HEK293 (cell line): ENCODE measurements around the gene C19orf12.

Experiments
- CTCF ChIA-PET: fragments of 350-600 bp; formaldehyde crosslinking; extraction: SDS; loops from one replicate; lab custom pipeline; 2021; ENCODE audit warnings: antibody characterized with exemption; lab: Yijun Ruan, JAX
- POLR2A ChIA-PET: fragments of 300-600 bp; formaldehyde crosslinking; extraction: SDS; loops from one replicate; lab custom pipeline; 2020; ENCODE audit warnings: antibody characterized with exemption, inconsistent platforms; lab: Yijun Ruan, JAX
- H3K27ac ChIP-seq: fragments of 200-500 bp; sonication (Bioruptor generic); 2 replicates; pipeline ENCODE4 v1.5.1; 2014; ENCODE audit warnings: low read depth, low read length, control low read depth, inconsistent platforms; ENCODE audit errors: extremely low read depth
- H3K36me3 ChIP-seq, 2 experiments: fragments of 200-500 bp in 1 of 2; sonication (Bioruptor generic) in 1 of 2; 1 replicate in 1 of 2; 2 replicates in 1 of 2; pipeline ENCODE4 v1.5.1; 2014 to 2017; ENCODE audit warnings: inconsistent platforms in 2 of 2, low read length in 2 of 2; ENCODE audit not compliant: control insufficient read depth in 2 of 2, insufficient read depth in 1 of 2
- H3K4me1 ChIP-seq: fragments of 200-500 bp; sonication (Bioruptor generic); 2 replicates; pipeline ENCODE4 v1.5.1; 2014; ENCODE audit warnings: mild to moderate bottlenecking, low read length, inconsistent platforms; ENCODE audit not compliant: control insufficient read depth, insufficient read depth
- H3K4me3 ChIP-seq: 2 replicates; pipeline ENCODE4 v1.5.1; 2011; ENCODE audit warnings: low read depth, mild to moderate bottlenecking, control low read depth, low read length, moderate library complexity
- H3K9me3 ChIP-seq: fragments of 200-500 bp; sonication (Bioruptor generic); 2 replicates; pipeline ENCODE4 v1.5.1; 2014; ENCODE audit warnings: low read depth, low read length, inconsistent platforms; ENCODE audit not compliant: control insufficient read depth, insufficient read depth
- BCL11B ChIP-seq: fragments of 450-650 bp; formaldehyde crosslinking; IDR thresholded peaks from 2 replicates; pipeline ENCODE4 v1.5.1; 2016; ENCODE audit warnings: low read depth, missing biosample characterization, missing genetic modification characterization
- CTCF ChIP-seq: fragments of 450-650 bp; formaldehyde crosslinking; IDR thresholded peaks from 2 replicates; pipeline ENCODE4 v1.5.1; 2016; ENCODE audit warnings: missing biosample characterization, missing genetic modification characterization
- HIC1 ChIP-seq: fragments of 450-650 bp; formaldehyde crosslinking; IDR thresholded peaks from 2 replicates; pipeline ENCODE4 v1.5.1; 2016; ENCODE audit warnings: missing biosample characterization, missing genetic modification characterization
- HOXA7 ChIP-seq: sonication (generic); formaldehyde crosslinking; IDR thresholded peaks from 2 replicates; pipeline ENCODE4 v1.8.1; 2022; ENCODE audit warnings: missing genetic modification reagents, borderline replicate concordance
- HOXC10 ChIP-seq: sonication (generic); formaldehyde crosslinking; IDR thresholded peaks from 2 replicates; pipeline ENCODE4 v1.8.1; 2023; ENCODE audit warnings: mild to moderate bottlenecking, missing genetic modification reagents
- SCRT1 ChIP-seq: fragments of 450-650 bp; formaldehyde crosslinking; IDR thresholded peaks from 2 replicates; pipeline ENCODE4 v1.5.1; 2016; ENCODE audit warnings: missing biosample characterization, missing genetic modification characterization, borderline replicate concordance
- SCRT2 ChIP-seq: fragments of 450-650 bp; formaldehyde crosslinking; IDR thresholded peaks from 2 replicates; pipeline ENCODE4 v1.5.1; 2016; ENCODE audit warnings: missing biosample characterization, missing genetic modification characterization
- TRIM28 ChIP-seq: IDR thresholded peaks from 2 replicates; pipeline ENCODE4 v1.6.1; 2011; ENCODE audit warnings: low read length, control low read depth, borderline replicate concordance
- ZBTB48 ChIP-seq: fragments of 450-650 bp; formaldehyde crosslinking; IDR thresholded peaks from 2 replicates; pipeline ENCODE4 v1.5.1; 2016; ENCODE audit warnings: missing biosample characterization, missing genetic modification characterization
- ZNF121 ChIP-seq: fragments of 450-650 bp; formaldehyde crosslinking; IDR thresholded peaks from 2 replicates; pipeline ENCODE4 v1.5.1; 2016; ENCODE audit warnings: missing biosample characterization, missing genetic modification characterization
- ZNF133 ChIP-seq: fragments of 450-650 bp; formaldehyde crosslinking; IDR thresholded peaks from 2 replicates; pipeline ENCODE4 v1.5.1; 2016; ENCODE audit warnings: missing biosample characterization, missing genetic modification characterization
- ZNF174 ChIP-seq: fragments of 450-650 bp; formaldehyde crosslinking; IDR thresholded peaks from 2 replicates; pipeline ENCODE4 v1.5.0; 2017; ENCODE audit warnings: missing biosample characterization, mild to moderate bottlenecking, missing genetic modification characterization
- ZNF433 ChIP-seq: fragments of 450-650 bp; formaldehyde crosslinking; IDR thresholded peaks from 2 replicates; pipeline ENCODE4 v1.5.1; 2016; ENCODE audit warnings: missing biosample characterization, missing genetic modification characterization, low read depth
- ZSCAN4 ChIP-seq: fragments of 450-650 bp; formaldehyde crosslinking; IDR thresholded peaks from 2 replicates; pipeline ENCODE4 v1.5.1; 2017; ENCODE audit warnings: missing biosample characterization, missing genetic modification characterization
- TF ChIP-seq, protein P1 (sequence below): fragments of 450-650 bp; formaldehyde crosslinking; IDR thresholded peaks from 2 replicates; pipeline ENCODE4 v1.5.1; 2016; ENCODE audit warnings: missing biosample characterization, missing genetic modification characterization
- TF ChIP-seq, protein P2 (sequence below): fragments of 450-650 bp; formaldehyde crosslinking; IDR thresholded peaks from 2 replicates; pipeline ENCODE4 v1.5.1; 2017; ENCODE audit warnings: missing biosample characterization, missing genetic modification characterization

C19orf12 gene

DNA sequence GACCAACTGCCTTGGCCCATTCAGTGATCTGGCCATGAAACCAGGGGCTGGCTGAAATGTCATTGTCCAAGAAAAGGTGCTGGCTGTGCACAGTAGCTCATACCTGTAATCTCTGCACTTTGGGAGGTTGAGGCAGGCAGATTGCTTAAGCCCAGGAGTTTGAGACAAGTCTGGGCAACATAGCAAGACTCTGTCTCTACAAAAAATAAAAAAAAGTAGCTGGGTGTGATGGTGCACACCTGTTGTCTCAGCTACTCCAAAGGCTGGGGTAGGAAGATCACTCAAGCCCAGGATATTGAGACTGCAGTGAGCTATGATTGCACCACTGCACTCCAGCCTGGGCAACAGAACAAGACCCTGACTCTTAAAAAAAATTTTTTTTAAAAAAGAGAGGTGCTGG is 28.6 kb upstream of the C19orf12 start:
- H3K36me3 ChIP-seq = no peaks in the 10 kb centered on the region
- ChIA-PET POLR2A (interaction anchor here (1.9 kb wide), 1 partner anchor 27 kb away, joined by 4 read pairs; no protein-coding TSS in a partner anchor), CTCF (interaction anchor here (0.6 to 8.3 kb wide), 17 partner anchors 13 to 926 kb away, joined by 3 to 62 read pairs (median 3); no protein-coding TSS in a partner anchor)
- no peak overlapping the region for H3K4me3 ChIP-seq
- TF ChIP-seq ZNF121 (tag by site-specific recombination) (peak; percentile 79), SCRT2 (tag by site-specific recombination) (0 out of 2 replicates have a peak, but pooled peaks have one; percentile 29), SCRT1 (peak; percentile 53; the same call in 1 of the 2 replicates), HIC1 (tag by site-specific recombination) (no peak)
- TF ChIP-seq, protein P1, sequence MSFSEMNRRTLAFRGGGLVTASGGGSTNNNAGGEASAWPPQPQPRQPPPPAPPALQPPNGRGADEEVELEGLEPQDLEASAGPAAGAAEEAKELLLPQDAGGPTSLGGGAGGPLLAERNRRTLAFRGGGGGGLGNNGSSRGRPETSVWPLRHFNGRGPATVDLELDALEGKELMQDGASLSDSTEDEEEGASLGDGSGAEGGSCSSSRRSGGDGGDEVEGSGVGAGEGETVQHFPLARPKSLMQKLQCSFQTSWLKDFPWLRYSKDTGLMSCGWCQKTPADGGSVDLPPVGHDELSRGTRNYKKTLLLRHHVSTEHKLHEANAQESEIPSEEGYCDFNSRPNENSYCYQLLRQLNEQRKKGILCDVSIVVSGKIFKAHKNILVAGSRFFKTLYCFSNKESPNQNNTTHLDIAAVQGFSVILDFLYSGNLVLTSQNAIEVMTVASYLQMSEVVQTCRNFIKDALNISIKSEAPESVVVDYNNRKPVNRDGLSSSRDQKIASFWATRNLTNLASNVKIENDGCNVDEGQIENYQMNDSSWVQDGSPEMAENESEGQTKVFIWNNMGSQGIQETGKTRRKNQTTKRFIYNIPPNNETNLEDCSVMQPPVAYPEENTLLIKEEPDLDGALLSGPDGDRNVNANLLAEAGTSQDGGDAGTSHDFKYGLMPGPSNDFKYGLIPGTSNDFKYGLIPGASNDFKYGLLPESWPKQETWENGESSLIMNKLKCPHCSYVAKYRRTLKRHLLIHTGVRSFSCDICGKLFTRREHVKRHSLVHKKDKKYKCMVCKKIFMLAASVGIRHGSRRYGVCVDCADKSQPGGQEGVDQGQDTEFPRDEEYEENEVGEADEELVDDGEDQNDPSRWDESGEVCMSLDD = no peak
- no peak overlapping the region for H3K27ac ChIP-seq
- H3K4me1 ChIP-seq = 0 out of 2 replicates have a peak, but pooled peaks cover 3% of the 10 kb centered on the region
- H3K9me3 ChIP-seq = no peaks in the 10 kb centered on the region; the same call in 1 of the 2 replicates

DNA sequence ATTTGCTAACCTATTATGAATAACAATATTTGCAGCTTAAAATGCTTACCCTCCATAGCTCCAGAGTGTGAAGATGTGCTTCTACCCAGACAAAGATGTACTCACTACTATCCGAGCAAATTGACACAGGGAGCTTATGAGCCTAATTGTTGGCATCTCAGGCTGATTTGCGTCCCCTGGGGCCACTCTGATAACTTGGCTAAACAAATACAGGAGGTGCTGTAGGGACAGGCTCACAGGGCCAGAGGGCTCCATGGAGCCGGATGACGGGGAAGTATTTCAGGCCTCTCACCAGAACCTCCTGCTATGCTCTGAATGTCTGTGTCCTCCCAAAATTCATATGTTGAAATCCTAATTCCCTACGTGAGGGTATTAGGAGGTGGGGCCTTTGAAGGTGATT is 26.7 kb upstream of the C19orf12 start:
- no peak overlapping the region for H3K27ac ChIP-seq
- H3K4me1 ChIP-seq = 0 out of 2 replicates have a peak, but pooled peaks cover 3% of the 10 kb centered on the region
- POLR2A ChIA-PET = interaction anchor here (1.2 kb wide), 1 partner anchor 11 kb away, joined by 3 read pairs; no protein-coding TSS in a partner anchor
- H3K9me3 ChIP-seq = no peaks in the 10 kb centered on the region; the same call in 1 of the 2 replicates
- no peaks in the 10 kb centered on the region for H3K36me3 ChIP-seq
- no peak overlapping the region for H3K4me3 ChIP-seq
- TF ChIP-seq ZSCAN4 (tag by site-specific recombination) = no peak
- 0 out of 2 replicates have a peak, but pooled peaks have one; percentile 14 for TF ChIP-seq CTCF (tag by site-specific recombination)
- CTCF ChIA-PET = interaction anchor here (0.7 to 8.3 kb wide), 5 partner anchors 9 to 925 kb away, joined by 3 to 62 read pairs (median 4); no protein-coding TSS in a partner anchor

GRCh38 chr19:29741226-29741625 is 26.2 kb upstream of the C19orf12 start:
- Histone ChIP-seq H3K27ac (no peak overlapping the region), H3K4me1 (0 out of 2 replicates have a peak, but pooled peaks cover 3% of the 10 kb centered on the region), H3K4me3 (no peak overlapping the region), H3K9me3 (no peaks in the 10 kb centered on the region; the same call in 1 of the 2 replicates), H3K36me3 (no peaks in the 10 kb centered on the region)
- ChIA-PET POLR2A (interaction anchor here (1.2 kb wide), 1 partner anchor 11 kb away, joined by 3 read pairs; no protein-coding TSS in a partner anchor), CTCF (interaction anchor here (0.6 to 8.3 kb wide), 7 partner anchors 9 to 926 kb away, joined by 3 to 62 read pairs (median 4); no protein-coding TSS in a partner anchor)
- TF ChIP-seq, protein P1 = no peak
- TF ChIP-seq ZNF433 (tag by site-specific recombination) (no peak), ZBTB48 (tag by site-specific recombination) (no peak), HOXC10 (no peak), ZNF174 (tag by site-specific recombination) (no peak), ZNF133 (tag by site-specific recombination) (no peak), TRIM28 (no peak), HOXA7 (no peak), BCL11B (tag by site-specific recombination) (no peak)
- TF ChIP-seq, protein P2, sequence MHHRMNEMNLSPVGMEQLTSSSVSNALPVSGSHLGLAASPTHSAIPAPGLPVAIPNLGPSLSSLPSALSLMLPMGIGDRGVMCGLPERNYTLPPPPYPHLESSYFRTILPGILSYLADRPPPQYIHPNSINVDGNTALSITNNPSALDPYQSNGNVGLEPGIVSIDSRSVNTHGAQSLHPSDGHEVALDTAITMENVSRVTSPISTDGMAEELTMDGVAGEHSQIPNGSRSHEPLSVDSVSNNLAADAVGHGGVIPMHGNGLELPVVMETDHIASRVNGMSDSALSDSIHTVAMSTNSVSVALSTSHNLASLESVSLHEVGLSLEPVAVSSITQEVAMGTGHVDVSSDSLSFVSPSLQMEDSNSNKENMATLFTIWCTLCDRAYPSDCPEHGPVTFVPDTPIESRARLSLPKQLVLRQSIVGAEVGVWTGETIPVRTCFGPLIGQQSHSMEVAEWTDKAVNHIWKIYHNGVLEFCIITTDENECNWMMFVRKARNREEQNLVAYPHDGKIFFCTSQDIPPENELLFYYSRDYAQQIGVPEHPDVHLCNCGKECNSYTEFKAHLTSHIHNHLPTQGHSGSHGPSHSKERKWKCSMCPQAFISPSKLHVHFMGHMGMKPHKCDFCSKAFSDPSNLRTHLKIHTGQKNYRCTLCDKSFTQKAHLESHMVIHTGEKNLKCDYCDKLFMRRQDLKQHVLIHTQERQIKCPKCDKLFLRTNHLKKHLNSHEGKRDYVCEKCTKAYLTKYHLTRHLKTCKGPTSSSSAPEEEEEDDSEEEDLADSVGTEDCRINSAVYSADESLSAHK (tag by site-specific recombination) = no peak
